Stimulated activated CD8-positive, alpha-beta memory T cell treated with anti-CD3 and anti-CD28 coated beads, Interleukin-12 subunit alpha, Interleukin-12 subunit beta, amount 100 ng/mL, for 24 hours (primary cell): Measurements from ENCODE around the gene CDH2.
"Not testable (repeated sequence)": the region's sequence is repeated elsewhere in the genome, so short reads cannot be mapped to it uniquely, and the experiment has no call there.

ENCODE experiments used
- DNase-seq: peaks from one replicate; pipeline ENCODE4 v3.0.0-alpha.2; 2020; ENCODE audit errors: extremely low read depth

CDH2 gene

GRCh38 chr18:27921392-27921791 is 255.5 kb downstream of the CDH2 start:
- DNase-seq = no peak

- no peak for DNase-seq
These were observed 256.1 kb downstream of the CDH2 start for GRCh38 chr18:27920836-27921235.

DNA sequence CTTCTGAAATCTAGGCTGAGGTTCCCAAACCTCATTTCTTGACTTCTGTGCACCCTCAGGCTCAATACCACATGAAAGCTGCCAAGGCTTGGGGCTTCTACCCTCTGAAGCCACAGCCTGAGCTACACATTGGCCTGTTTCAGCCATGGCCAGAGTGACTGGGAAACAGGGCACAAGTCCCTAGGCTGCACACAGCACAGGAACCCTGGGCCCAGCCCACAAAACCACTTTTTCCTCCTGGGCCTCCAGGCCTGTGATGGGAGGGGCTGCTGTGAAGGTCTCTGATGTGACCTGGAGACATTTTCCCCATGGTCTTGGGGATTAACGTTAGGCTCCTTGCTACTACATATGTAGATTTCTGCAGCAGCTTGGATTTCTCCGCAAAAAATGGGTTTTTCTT is 270.7 kb downstream of the CDH2 start:
- DNase-seq = not testable (repeated sequence)

DNA sequence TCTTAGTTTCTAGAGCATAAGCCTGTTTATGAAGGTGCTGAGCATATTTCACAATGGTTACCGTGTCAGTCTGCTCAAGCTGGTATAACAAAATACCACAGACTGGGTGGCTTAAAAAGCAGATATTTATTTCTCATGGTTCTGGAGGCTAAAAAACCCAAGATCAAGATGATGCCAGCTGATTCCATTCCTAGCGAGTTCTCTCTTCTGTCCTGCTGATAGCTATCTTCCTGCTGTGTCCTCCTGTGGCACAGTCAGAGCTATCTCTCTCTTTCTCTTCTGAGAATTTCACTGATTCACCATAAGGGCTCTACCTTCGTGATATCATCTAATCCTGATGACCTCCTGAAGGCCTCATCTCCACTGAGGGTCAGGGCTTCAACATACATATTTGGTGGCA is 273.0 kb downstream of the CDH2 start:
- no peak for DNase-seq

DNA sequence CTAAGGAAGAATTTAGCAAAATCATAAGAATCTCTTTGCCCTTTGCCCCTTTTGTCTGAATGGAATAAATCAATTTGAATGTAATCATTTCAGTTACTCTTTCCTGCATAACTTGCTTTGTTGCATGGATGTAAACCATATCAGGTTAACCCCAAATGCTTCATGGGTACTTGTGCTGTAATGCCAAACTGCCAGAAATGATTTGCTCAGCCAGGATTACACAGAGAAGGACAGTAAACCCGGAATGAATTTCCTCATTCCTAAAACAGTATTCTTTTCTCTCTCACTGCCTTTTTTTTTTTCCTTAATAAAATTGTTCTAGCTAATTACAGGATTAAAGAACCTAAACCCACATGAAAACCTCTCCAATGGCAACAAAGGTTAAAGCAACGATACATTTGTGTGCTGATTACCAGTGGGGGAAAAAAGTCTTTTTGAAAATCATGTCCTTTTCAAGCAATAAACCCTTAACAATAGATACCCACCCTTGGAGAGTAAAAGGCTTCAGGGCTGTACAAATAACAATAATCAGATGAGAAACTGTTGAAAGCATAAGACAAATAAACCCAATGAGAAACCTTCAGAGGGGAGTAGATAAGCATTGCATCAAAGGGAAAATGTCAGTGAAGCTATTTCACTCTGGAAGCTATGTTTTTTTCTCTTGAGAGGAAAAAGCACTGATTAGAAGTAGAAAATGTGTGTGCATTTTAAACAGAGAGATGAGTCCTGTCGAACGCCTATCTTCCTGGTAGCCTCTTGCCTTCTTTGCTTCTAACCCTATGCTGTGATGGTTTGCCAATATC is 275.3 kb downstream of the CDH2 start:
- DNase-seq = no peak
